ENCODE results near the gene MYO7B.

Gene MYO7B

GRCh38 chr2:127685410-127686080 lies 150.1 kb downstream of the MYO7B start:
- DNase-seq: no peak
